ENCODE measurements around the gene RHCG. TPM values are rescaled to one million over a fixed set of nuclear protein-coding genes. Genes with fewer than 3 reads are reported as not detected.
A peak's percentile ranks its signal among the peaks of the same experiment; 100 is the strongest.

The RHCG gene
- 1 to 10 TPM in 1 of 2 donors, under 1 TPM in 1; 0.15 to 1.8 TPM for total RNA-seq
- long read RNA-seq, partial matches to known transcripts: 0 of 3 reads
- long read RNA-seq, other reads (novel, unspliced or antisense): 1 of 3 reads

GRCh38 chr15:89496155-89497098 lies at the start of gene RHCG:
TSS of gene RHCG (minus strand) at chr15:89496583. CDS start at chr15:89496544, 39 bp downstream.
- peak; percentile 34 to 57 for ATAC-seq
- intact Hi-C loops (cut with DNase I): no loop called here

GRCh38 chr15:89543389-89543788 lies 47.0 kb upstream of the RHCG start:
- DNase-seq (no peak), ATAC-seq (no peak)
- intact Hi-C loops (cut with DNase I): no loop called here

More at GRCh38 chr15:89496155-89497098, at the start of gene RHCG:
- DNase-seq: peak; percentile 40

GRCh38 chr15:89542369-89542768 lies 46.0 kb upstream of the RHCG start:
- intact Hi-C loops (cut with DNase I): no loop called here
- DNase-seq (no peak), ATAC-seq (no peak)

- no peak for ATAC-seq
- intact Hi-C loops (cut with DNase I): no loop called here
- DNase-seq: no peak
Observed at GRCh38 chr15:89539027-89539426, 42.6 kb upstream of the RHCG start.

GRCh38 chr15:89533861-89534544 lies 37.6 kb upstream of the RHCG start:
- intact Hi-C loops (cut with DNase I): no loop called here

GRCh38 chr15:89531796-89532537 lies 35.6 kb upstream of the RHCG start:
- intact Hi-C loops (cut with DNase I): no loop called here
- DNase-seq: no peak
- no peak for ATAC-seq

More at GRCh38 chr15:89533861-89534544, 37.6 kb upstream of the RHCG start:
- DNase-seq (no peak), ATAC-seq (no peak)

- no peak for ATAC-seq
- no peak for DNase-seq
- intact Hi-C loops (cut with DNase I): no loop called here
Observed at GRCh38 chr15:89530976-89531375, 34.6 kb upstream of the RHCG start.

GRCh38 chr15:89528757-89529352 lies 32.5 kb upstream of the RHCG start:
- intact Hi-C loops (cut with DNase I): no loop called here
- ATAC-seq: no peak
- no peak for DNase-seq

GRCh38 chr15:89526601-89527441 lies 30.4 kb upstream of the RHCG start:
- DNase-seq (no peak), ATAC-seq (no peak)
- intact Hi-C loops (cut with DNase I): no loop called here

GRCh38 chr15:89526181-89526580 lies 29.8 kb upstream of the RHCG start:
- no peak for ATAC-seq
- intact Hi-C loops (cut with DNase I): no loop called here
- no peak for DNase-seq

- ATAC-seq: no peak
- intact Hi-C loops (cut with DNase I): no loop called here
- no peak for DNase-seq
Observed at GRCh38 chr15:89524184-89524583, 27.8 kb upstream of the RHCG start.

- intact Hi-C loops (cut with DNase I): no loop called here
- DNase-seq (no peak), ATAC-seq (no peak)
Observed at GRCh38 chr15:89523101-89523500, 26.7 kb upstream of the RHCG start.

GRCh38 chr15:89521605-89522004 lies 25.2 kb upstream of the RHCG start:
- intact Hi-C loops (cut with DNase I): no loop called here

GRCh38 chr15:89515477-89515876 lies 19.1 kb upstream of the RHCG start:
- no peak for ATAC-seq
- DNase-seq: no peak
- intact Hi-C loops (cut with DNase I): no loop called here

More at GRCh38 chr15:89521605-89522004, 25.2 kb upstream of the RHCG start:
- no peak for DNase-seq
- ATAC-seq: no peak

- DNase-seq (no peak), ATAC-seq (no peak)
- intact Hi-C loops (cut with DNase I): no loop called here
Observed at GRCh38 chr15:89514596-89515406, 18.4 kb upstream of the RHCG start.

- intact Hi-C loops (cut with DNase I): no loop called here
- ATAC-seq (no peak), DNase-seq (no peak)
Observed at GRCh38 chr15:89514186-89514585, 17.8 kb upstream of the RHCG start.

GRCh38 chr15:89513284-89513683 lies 16.9 kb upstream of the RHCG start:
- intact Hi-C loops (cut with DNase I): no loop called here

More at GRCh38 chr15:89513284-89513683, 16.9 kb upstream of the RHCG start:
- ATAC-seq: no peak
- no peak for DNase-seq

All from left cardiac atrium (tissue), 4 donors.